Neuronal stem cell (in vitro differentiated cells): ENCODE measurements around the gene SPPL3.

Experiments
- DNase-seq: peaks from one replicate; pipeline ENCODE4 v3.0.0-alpha.2; 2013; ENCODE audit warnings: low spot score
- H2AFZ ChIP-seq: one replicate; pipeline ENCODE4 v1.6.1; 2013; ENCODE audit warnings: mild to moderate bottlenecking, low read length, inconsistent platforms
- H2AK5ac ChIP-seq: 2 replicates; pipeline ENCODE4 v1.6.1; 2013; ENCODE audit warnings: low read depth, mild to moderate bottlenecking, inconsistent platforms, low read length, moderate library complexity, mixed read lengths
- H2BK120ac ChIP-seq: 2 replicates; pipeline ENCODE4 v1.6.1; 2013; ENCODE audit warnings: low read depth, mild to moderate bottlenecking, inconsistent platforms, low read length, moderate library complexity, mixed read lengths
- H2BK12ac ChIP-seq: one replicate; pipeline ENCODE4 v1.6.1; 2013; ENCODE audit warnings: low read length, inconsistent platforms
- H2BK15ac ChIP-seq: 2 replicates; pipeline ENCODE4 v1.6.1; 2013; ENCODE audit warnings: mild to moderate bottlenecking, low read length, inconsistent platforms, mixed read lengths
- H2BK5ac ChIP-seq: one replicate; pipeline ENCODE4 v1.6.1; 2013; ENCODE audit warnings: inconsistent platforms, mild to moderate bottlenecking, low read length, moderate library complexity
- H3K14ac ChIP-seq: one replicate; pipeline ENCODE4 v1.6.1; 2013; ENCODE audit warnings: low read length, inconsistent platforms
- H3K18ac ChIP-seq: 2 replicates; pipeline ENCODE4 v1.6.1; 2013; ENCODE audit warnings: low read length, inconsistent platforms
- H3K23ac ChIP-seq: 2 replicates; pipeline ENCODE4 v1.6.1; 2013; ENCODE audit warnings: low read depth, mild to moderate bottlenecking, mixed read lengths, low read length, inconsistent platforms; ENCODE audit not compliant: poor library complexity
- H3K27ac ChIP-seq: replicated peaks from 3 replicates; pipeline ENCODE4 v1.5.1; 2013; ENCODE audit warnings: low read length, inconsistent platforms
- H3K27me3 ChIP-seq, 3 experiments: 2 replicates each; pipeline ENCODE4 v1.6.1; 2013; ENCODE audit warnings: low read length in 3 of 3, mild to moderate bottlenecking in 2 of 3, inconsistent platforms in 1 of 3, low read depth in 1 of 3, mixed read lengths in 1 of 3, moderate library complexity in 1 of 3; ENCODE audit not compliant: control insufficient read depth in 3 of 3, insufficient read depth in 3 of 3
- H3K36me3 ChIP-seq, 2 donors: replicated peaks in 1 of 2; 2 replicates each; pipeline ENCODE4 v1.6.1; 2013; ENCODE audit warnings: low read length in 2 of 2; ENCODE audit not compliant: control insufficient read depth in 2 of 2, insufficient read depth in 2 of 2
- H3K4ac ChIP-seq: 2 replicates; pipeline ENCODE4 v1.6.1; 2013; ENCODE audit warnings: inconsistent platforms, mild to moderate bottlenecking, low read length, moderate library complexity
- H3K4me1 ChIP-seq, 2 donors: 1 replicate in 1 of 2; 2 replicates in 1 of 2; pipeline ENCODE4 v1.6.1; 2013; ENCODE audit warnings: low read length in 2 of 2, low read depth in 1 of 2; ENCODE audit not compliant: control insufficient read depth in 2 of 2, insufficient read depth in 1 of 2
- H3K4me2 ChIP-seq: one replicate; pipeline ENCODE4 v1.6.1; 2013; ENCODE audit warnings: mild to moderate bottlenecking, low read length, inconsistent platforms; ENCODE audit not compliant: insufficient read depth, poor library complexity, severe bottlenecking
- H3K4me3 ChIP-seq, 2 donors: 2 replicates each; pipeline ENCODE4 v1.5.1; 2013; ENCODE audit warnings: low read length in 2 of 2, mild to moderate bottlenecking in 2 of 2, inconsistent platforms in 1 of 2, moderate library complexity in 1 of 2
- H3K79me1 ChIP-seq: one replicate; pipeline ENCODE4 v1.6.1; 2013; ENCODE audit warnings: low read depth, mild to moderate bottlenecking, inconsistent platforms, low read length, moderate library complexity
- H3K9ac ChIP-seq: one replicate; pipeline ENCODE4 v1.6.1; 2013; ENCODE audit warnings: mild to moderate bottlenecking, low read depth, low read length, inconsistent platforms; ENCODE audit not compliant: poor library complexity
- H3K9me3 ChIP-seq, 2 donors: replicated peaks in 1 of 2; 2 replicates each; pipeline versions ENCODE3 to v1.6.1; 2013; ENCODE audit warnings: low read length in 2 of 2, mild to moderate bottlenecking in 2 of 2, inconsistent platforms in 1 of 2, low read depth in 1 of 2, mixed read lengths in 1 of 2, moderate library complexity in 1 of 2; ENCODE audit not compliant: control insufficient read depth in 2 of 2, insufficient read depth in 1 of 2
- H4K8ac ChIP-seq: one replicate; pipeline ENCODE4 v1.6.1; 2013; ENCODE audit warnings: low read depth, mild to moderate bottlenecking, inconsistent platforms, low read length, moderate library complexity
- H4K91ac ChIP-seq: one replicate; pipeline ENCODE4 v1.6.1; 2013; ENCODE audit warnings: low read length, low read depth, mild to moderate bottlenecking, inconsistent platforms; ENCODE audit not compliant: poor library complexity
- WGBS, 2 donors: extraction: QIAGEN DNeasy Blood & Tissue Kit; methylation state at CpG; one replicate each; pipeline ENCODE4 v1.1.7; 2013; ENCODE audit warnings: missing lambda C conversion rate in 2 of 2, mixed read lengths in 1 of 2; ENCODE audit not compliant: insufficient read length in 2 of 2, insufficient replicate concordance in 1 of 2; ENCODE audit errors: extremely low coverage in 2 of 2; 5-methylcytosine and 5-hydroxymethylcytosine counted together

The SPPL3 gene

DNA sequence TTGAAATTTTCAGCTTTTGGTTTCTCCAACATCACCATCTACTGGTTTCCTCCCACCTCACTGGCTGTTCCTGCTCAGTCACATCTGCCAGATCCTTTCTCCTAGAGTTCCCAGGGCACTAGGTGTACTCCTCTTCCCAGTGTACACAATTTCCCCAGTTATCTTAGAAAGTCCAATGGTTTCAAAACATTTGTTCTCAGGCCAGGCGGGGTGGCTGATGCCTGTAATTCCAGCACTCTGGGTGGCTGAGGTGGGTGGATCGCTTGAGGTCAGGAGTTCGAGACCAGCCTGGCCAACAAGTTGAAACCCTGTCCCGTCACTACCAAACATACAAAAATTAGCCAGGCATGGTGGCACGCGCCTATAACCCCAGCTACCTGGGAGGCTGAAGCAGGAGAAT lies 60.7 kb downstream of the SPPL3 start:
- Histone ChIP-seq H2BK120ac (no peak overlapping the region), H3K27ac (no peak overlapping the region), H3K9me3 (no peaks in the 10 kb centered on the region), H3K9ac (no peak overlapping the region), H3K14ac (no peak overlapping the region), H4K91ac (no peak overlapping the region), H4K8ac (no peak overlapping the region), H3K4me3 (no peak overlapping the region), H2AFZ (no peak overlapping the region), H3K36me3 (peaks cover 0 to 2% of the 10 kb centered on the region in 2 donors), H3K23ac (no peak overlapping the region), H2BK5ac (no peak overlapping the region), H2BK15ac (no peak overlapping the region), H3K18ac (no peak overlapping the region), H3K79me1 (peaks cover 7% of the 10 kb centered on the region), H3K4me2 (no peak overlapping the region), H3K4me1 (peaks cover 0 to 11% of the 10 kb centered on the region in 2 donors), H2AK5ac (no peak overlapping the region), H3K4ac (no peak overlapping the region), H2BK12ac (no peak overlapping the region), H3K27me3 (peaks cover 0 to 2% (median 0%) of the 10 kb centered on the region in 3 experiments)
- no CpG with 5 or more reads among the region's 6 CpGs for WGBS, 2 donors
- no peak for DNase-seq

DNA sequence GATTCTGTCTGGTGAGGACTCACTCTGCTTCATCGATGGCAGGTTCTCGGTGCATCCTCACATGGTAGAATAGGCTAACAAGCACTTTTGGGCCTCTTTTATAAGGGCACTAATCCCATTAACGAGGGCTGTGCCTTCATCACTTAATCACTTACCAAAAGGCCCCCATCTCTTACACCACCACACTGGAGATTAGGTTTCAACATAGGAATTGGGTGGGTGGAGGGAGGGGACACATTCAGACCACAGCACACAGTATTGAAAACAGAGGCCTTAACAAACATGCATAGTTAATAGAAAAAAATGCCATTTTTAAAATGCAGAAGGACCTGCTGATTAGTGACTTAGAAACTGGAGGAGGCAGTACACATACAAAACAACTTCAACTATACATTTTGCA lies 61.6 kb downstream of the SPPL3 start:
- H2BK15ac ChIP-seq = no peak overlapping the region
- H3K4ac ChIP-seq = no peak overlapping the region
- H3K27ac ChIP-seq = no peak overlapping the region
- H4K8ac ChIP-seq = no peak overlapping the region
- no peak overlapping the region for H2BK12ac ChIP-seq
- no peak overlapping the region for H3K23ac ChIP-seq
- H3K18ac ChIP-seq = no peak overlapping the region
- peaks cover 0 to 2% of the 10 kb centered on the region in 2 donors for H3K36me3 ChIP-seq
- no peaks in the 10 kb centered on the region for H3K9me3 ChIP-seq
- peaks cover 0 to 2% (median 0%) of the 10 kb centered on the region in 3 experiments for H3K27me3 ChIP-seq
- H3K4me2 ChIP-seq = no peak overlapping the region
- peaks cover 7% of the 10 kb centered on the region for H3K79me1 ChIP-seq
- no peak overlapping the region for H2BK120ac ChIP-seq
- no peak overlapping the region for H3K9ac ChIP-seq
- no peak overlapping the region for H3K14ac ChIP-seq
- no peak overlapping the region for H4K91ac ChIP-seq
- no peak overlapping the region for H2AFZ ChIP-seq
- H2BK5ac ChIP-seq = no peak overlapping the region
- no CpG with 5 or more reads among the region's 3 CpGs for WGBS, 2 donors
- H3K4me1 ChIP-seq = peaks cover 0 to 11% of the 10 kb centered on the region in 2 donors
- H3K4me3 ChIP-seq = no peak overlapping the region
- H2AK5ac ChIP-seq = no peak overlapping the region
- DNase-seq = no peak

DNA sequence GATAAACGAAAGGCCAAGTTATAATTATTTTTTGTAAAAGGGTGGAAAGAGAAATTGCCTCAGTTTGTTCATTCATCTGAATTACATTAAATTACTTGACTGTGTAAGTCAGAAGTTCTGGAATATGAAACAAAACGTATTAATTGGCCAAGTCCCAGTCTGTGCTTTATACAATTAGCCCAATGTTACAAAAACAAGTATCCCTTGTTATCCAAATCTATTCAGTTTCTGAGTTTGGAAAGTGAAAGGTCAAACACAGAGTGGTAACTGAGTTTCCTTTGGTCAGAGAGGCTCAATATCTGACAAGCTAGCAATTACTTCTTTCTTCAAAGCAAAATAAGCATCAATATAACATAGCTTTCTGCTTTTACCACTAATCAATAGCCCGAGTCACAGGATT lies 62.6 kb downstream of the SPPL3 start:
- Histone ChIP-seq H3K27me3 (peaks cover 0 to 2% (median 0%) of the 10 kb centered on the region in 3 experiments), H4K91ac (no peak overlapping the region), H3K9me3 (no peaks in the 10 kb centered on the region), H3K4me3 (no peak overlapping the region), H3K4ac (no peak overlapping the region), H3K36me3 (peaks cover 0 to 2% of the 10 kb centered on the region in 2 donors), H3K9ac (no peak overlapping the region), H2AK5ac (no peak overlapping the region), H3K14ac (no peak overlapping the region), H2BK5ac (no peak overlapping the region), H2AFZ (no peak overlapping the region), H2BK12ac (no peak overlapping the region), H2BK120ac (no peak overlapping the region), H3K23ac (no peak overlapping the region), H3K4me2 (no peak overlapping the region), H3K18ac (no peak overlapping the region), H3K27ac (no peak overlapping the region), H3K4me1 (peaks cover 0 to 12% of the 10 kb centered on the region in 2 donors), H2BK15ac (no peak overlapping the region), H3K79me1 (peaks cover 7% of the 10 kb centered on the region), H4K8ac (no peak overlapping the region)
- no CpG with 5 or more reads among the region's 3 CpGs for WGBS, 2 donors
- DNase-seq = no peak

DNA sequence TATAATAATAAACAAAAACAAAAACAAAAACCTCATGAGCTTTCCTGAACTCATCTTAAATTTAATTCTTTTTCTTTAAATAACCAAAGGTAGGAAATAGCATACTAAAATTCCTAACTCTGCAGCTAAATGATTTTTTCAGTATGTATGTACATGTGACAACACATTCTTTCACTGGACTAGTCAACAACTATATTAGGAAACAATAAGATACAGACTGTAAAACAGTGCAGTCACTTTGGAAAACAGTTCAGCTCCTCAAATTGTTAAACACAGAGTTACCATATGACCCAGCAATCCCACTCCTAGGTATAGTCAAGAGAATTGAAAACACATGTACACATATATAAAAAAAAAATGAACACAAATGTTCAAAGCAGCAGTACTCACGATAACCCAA lies 64.7 kb downstream of the SPPL3 start:
- no peaks in the 10 kb centered on the region for H3K9me3 ChIP-seq
- H3K27ac ChIP-seq = no peak overlapping the region
- no peak overlapping the region for H2BK15ac ChIP-seq
- no peak overlapping the region for H4K91ac ChIP-seq
- H3K14ac ChIP-seq = no peak overlapping the region
- peaks cover 3 to 9% of the 10 kb centered on the region in 2 donors for H3K4me1 ChIP-seq
- no peaks in the 10 kb centered on the region for H3K79me1 ChIP-seq
- WGBS, 2 donors = no CpG with 5 or more reads among the region's 1 CpG
- H3K23ac ChIP-seq = no peak overlapping the region
- H4K8ac ChIP-seq = no peak overlapping the region
- H3K9ac ChIP-seq = no peak overlapping the region
- no peak overlapping the region for H2BK12ac ChIP-seq
- H3K27me3 ChIP-seq = no peaks in the 10 kb centered on the region
- no peak overlapping the region for H3K4ac ChIP-seq
- DNase-seq = no peak
- no peak overlapping the region for H2AFZ ChIP-seq
- no peak overlapping the region for H2BK5ac ChIP-seq
- no peak overlapping the region for H3K4me2 ChIP-seq
- no peaks in the 10 kb centered on the region for H3K36me3 ChIP-seq
- no peak overlapping the region for H2AK5ac ChIP-seq
- H3K4me3 ChIP-seq = no peak overlapping the region
- no peak overlapping the region for H2BK120ac ChIP-seq
- no peak overlapping the region for H3K18ac ChIP-seq
